ENCODE data around the gene FAF1. TPM values are rescaled to one million over a fixed set of nuclear protein-coding genes. Genes with fewer than 3 reads are reported as not detected.
"Not testable (repeated sequence)": the region's sequence is repeated elsewhere in the genome, so short reads cannot be mapped to it uniquely, and the experiment has no call there.

FAF1 gene
- total RNA-seq, 1 donor from 2014 or later, result 46.4 TPM

DNA sequence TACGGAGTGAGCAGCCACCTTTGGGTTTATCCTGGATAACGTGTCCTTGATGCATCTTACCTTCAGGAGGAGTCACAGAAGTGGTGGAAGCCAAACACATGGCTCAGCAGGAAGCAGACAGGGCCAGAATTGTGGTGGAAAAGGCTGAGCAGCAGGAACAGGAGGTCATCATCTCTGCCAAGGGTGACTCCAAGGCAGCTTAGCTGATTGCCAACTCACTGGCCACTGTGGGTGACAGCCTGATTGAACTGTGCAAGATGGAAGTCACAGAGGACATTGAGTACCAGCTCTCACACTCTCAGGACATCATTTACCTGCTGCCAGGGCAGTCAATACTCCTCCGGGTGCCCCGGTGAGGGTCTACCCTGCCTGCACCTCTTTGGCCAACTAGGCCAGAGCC is 179.3 kb downstream of the FAF1 start:
- Histone ChIP-seq H3K4me3 (no peak overlapping the region), H3K27me3 (no peaks in the 10 kb centered on the region), H3K36me3 (peaks cover 8% of the 10 kb centered on the region), H3K27ac (no peak overlapping the region), H3K4me1 (no peaks in the 10 kb centered on the region), H3K9me3 (no peaks in the 10 kb centered on the region)
- DNase-seq (no peak), ATAC-seq (no peak)
- intact Hi-C loops (cut with DNase I), result loop anchor here (5.0 kb wide), 1 partner anchor 407 kb away; no protein-coding TSS in a partner anchor
- TF ChIP-seq, protein P1, sequence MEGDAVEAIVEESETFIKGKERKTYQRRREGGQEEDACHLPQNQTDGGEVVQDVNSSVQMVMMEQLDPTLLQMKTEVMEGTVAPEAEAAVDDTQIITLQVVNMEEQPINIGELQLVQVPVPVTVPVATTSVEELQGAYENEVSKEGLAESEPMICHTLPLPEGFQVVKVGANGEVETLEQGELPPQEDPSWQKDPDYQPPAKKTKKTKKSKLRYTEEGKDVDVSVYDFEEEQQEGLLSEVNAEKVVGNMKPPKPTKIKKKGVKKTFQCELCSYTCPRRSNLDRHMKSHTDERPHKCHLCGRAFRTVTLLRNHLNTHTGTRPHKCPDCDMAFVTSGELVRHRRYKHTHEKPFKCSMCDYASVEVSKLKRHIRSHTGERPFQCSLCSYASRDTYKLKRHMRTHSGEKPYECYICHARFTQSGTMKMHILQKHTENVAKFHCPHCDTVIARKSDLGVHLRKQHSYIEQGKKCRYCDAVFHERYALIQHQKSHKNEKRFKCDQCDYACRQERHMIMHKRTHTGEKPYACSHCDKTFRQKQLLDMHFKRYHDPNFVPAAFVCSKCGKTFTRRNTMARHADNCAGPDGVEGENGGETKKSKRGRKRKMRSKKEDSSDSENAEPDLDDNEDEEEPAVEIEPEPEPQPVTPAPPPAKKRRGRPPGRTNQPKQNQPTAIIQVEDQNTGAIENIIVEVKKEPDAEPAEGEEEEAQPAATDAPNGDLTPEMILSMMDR (IDR thresholded peaks at IDR 0.05), result no peak

DNA sequence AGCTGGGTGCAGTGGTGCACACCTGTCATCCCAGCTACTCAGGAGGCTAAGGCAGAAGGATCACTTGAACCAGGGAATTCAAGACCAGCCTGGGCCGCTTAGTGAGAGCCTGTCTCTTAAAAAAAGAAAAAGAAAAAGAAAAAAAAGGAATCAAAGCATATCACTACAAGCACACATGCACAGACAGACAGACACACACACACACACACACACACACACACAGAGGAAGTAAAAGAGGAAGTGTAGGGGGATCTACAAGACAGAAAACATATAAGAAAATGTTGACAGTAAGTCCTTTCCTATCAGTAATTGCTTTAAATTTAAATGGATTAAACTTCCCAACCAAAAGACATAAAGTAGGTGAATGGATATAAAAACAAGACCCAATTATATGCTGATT is 180.3 kb downstream of the FAF1 start:
- no peak for DNase-seq
- Histone ChIP-seq H3K36me3 (peaks cover 8% of the 10 kb centered on the region), H3K4me3 (no peak overlapping the region), H3K4me1 (no peaks in the 10 kb centered on the region), H3K9me3 (no peaks in the 10 kb centered on the region), H3K27me3 (no peaks in the 10 kb centered on the region), H3K27ac (no peak overlapping the region)
- no peak for ATAC-seq
- TF ChIP-seq, protein P1 (IDR thresholded peaks at IDR 0.05), result no peak
- intact Hi-C loops (cut with DNase I), result loop anchor here (5.0 to 10.0 kb wide), 2 partner anchors 265 to 408 kb away; no protein-coding TSS in a partner anchor

DNA sequence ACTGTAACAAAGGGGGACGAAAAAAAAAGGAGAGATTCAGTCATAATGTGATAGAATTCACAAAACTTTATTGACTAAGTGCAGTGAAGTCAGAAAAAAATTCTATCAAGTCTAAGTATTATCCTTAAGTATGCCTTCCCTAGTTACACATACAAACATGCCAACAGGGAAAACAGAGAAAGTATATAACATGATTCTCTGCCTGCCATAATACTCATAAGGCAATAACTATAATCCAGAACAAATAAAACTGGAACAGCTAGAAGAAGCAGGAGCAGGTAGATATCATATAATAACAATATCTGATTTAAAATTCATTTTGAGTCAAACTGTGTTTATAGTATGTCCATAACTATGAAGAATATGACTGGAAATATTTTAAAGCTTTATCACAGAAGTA is 184.3 kb downstream of the FAF1 start:
- Histone ChIP-seq H3K4me1 (no peaks in the 10 kb centered on the region), H3K27me3 (no peaks in the 10 kb centered on the region), H3K4me3 (no peak overlapping the region), H3K27ac (no peak overlapping the region), H3K9me3 (no peaks in the 10 kb centered on the region), H3K36me3 (peaks cover 8% of the 10 kb centered on the region)
- DNase-seq (no peak), ATAC-seq (no peak)
- intact Hi-C loops (cut with DNase I), result loop anchor here (10.0 kb wide), 1 partner anchor 269 kb away; no protein-coding TSS in a partner anchor
- TF ChIP-seq, protein P1 (IDR thresholded peaks at IDR 0.05), result no peak

DNA sequence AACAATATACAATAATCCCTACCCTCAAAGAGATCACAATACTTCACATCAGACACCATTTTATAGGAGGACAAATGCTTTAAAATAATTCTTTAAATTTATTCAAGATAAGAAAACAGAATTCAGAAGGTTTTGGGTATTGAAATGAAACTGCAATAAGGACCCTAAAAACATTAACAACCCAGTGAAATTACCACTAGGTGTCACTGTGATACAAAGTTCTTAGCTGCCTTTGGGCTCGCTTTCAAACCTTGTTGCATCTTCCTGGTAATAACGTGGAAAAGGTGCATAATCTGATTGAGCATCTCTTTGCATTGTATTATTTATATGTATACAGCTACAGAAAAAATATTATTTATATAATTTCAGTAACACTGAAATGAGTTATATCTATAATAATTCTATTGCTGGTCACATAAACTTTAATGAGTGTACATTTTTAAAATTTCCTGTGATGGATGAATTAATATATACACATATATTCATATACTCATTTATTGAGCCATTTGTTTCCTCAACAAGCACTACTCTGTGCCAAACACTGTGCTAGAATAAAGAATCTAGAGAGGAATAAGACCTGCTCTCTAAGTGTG is 185.2 kb downstream of the FAF1 start:
- intact Hi-C loops (cut with DNase I), result loop anchor here (10.0 kb wide), 1 partner anchor 270 kb away; no protein-coding TSS in a partner anchor

DNA sequence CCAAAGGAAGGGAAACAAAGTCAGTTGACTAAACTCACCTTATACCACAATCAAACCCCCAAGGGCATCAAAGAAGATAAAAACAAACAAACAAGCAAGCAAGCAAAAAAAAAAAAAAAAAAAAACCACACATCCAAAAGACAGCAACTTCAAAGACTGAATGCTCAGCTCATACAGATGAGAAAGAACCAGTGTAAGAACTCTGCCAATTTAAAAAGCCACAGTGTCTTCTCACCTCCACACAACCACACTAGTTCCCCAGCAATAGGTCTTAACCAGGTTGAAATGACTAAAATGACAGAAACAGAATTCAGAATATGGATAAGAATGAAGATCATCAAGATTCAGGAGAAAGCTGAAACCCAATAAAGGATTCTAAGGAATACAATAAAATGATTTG is 193.4 kb downstream of the FAF1 start:
- no peak for DNase-seq
- TF ChIP-seq, protein P1 (IDR thresholded peaks at IDR 0.05), result no peak
- no peak overlapping the region for H3K27ac ChIP-seq
- intact Hi-C loops (cut with DNase I), result no loop called here
- H3K4me1 ChIP-seq, result no peaks in the 10 kb centered on the region
- no peak overlapping the region for H3K4me3 ChIP-seq
- no peak for ATAC-seq
- H3K36me3 ChIP-seq, result no peaks in the 10 kb centered on the region
- no peaks in the 10 kb centered on the region for H3K9me3 ChIP-seq
- no peaks in the 10 kb centered on the region for H3K27me3 ChIP-seq

More for the DNA sequence above, 185.2 kb downstream of the FAF1 start:
- TF ChIP-seq, protein P1 (IDR thresholded peaks at IDR 0.05), result peak; percentile 78
- no peak for DNase-seq
- Histone ChIP-seq H3K27ac (no peak overlapping the region), H3K36me3 (no peaks in the 10 kb centered on the region), H3K4me3 (no peak overlapping the region), H3K4me1 (no peaks in the 10 kb centered on the region), H3K9me3 (no peaks in the 10 kb centered on the region), H3K27me3 (no peaks in the 10 kb centered on the region)
- ATAC-seq, result peak; percentile 70

DNA sequence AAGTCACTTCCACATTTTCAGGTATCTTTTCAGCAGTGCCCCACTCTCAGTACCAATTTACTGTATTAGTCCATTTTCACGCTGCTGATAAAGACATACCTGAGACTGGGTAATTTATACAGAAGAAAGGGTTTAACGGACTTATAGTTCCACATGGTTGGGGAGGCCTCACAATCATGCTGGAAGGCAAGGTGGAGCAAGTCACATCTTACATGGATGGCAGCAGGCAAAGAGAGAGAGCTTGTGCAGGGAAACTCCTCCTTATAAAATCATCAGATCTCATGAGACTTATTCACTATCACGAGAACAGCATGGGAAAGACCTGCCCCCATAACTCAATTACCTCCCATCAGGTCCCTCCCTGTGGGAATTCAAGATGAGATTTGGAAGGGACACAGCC is 203.5 kb downstream of the FAF1 start:
- ATAC-seq; intact Hi-C loops (cut with DNase I); H3K9me3 ChIP-seq: not testable (repeated sequence)

DNA sequence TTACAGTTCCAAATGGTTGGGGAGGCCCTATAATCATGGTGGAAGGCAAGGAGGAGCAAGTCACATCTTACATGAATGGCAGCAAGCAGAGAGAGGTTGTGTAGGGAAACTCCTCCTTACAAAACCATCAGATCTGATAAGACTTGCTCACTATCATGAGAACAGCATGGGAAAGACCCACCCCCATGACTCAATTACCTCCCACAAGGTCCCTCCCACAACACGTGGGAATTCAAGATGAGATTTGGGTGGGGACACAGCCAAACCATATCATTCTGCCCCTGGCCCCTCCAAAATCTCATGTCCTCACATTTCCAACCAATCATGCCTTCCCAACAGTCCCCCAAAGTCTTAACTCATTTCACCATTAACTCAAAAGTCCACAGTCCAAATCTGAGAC is 205.3 kb downstream of the FAF1 start:
- H3K36me3 ChIP-seq; H3K4me1 ChIP-seq; intact Hi-C loops (cut with DNase I); ATAC-seq; H3K4me3 ChIP-seq; H3K27me3 ChIP-seq; H3K9me3 ChIP-seq; H3K27ac ChIP-seq; DNase-seq: not testable (repeated sequence)

More for the DNA sequence above, 203.5 kb downstream of the FAF1 start:
- H3K4me1 ChIP-seq, H3K27ac ChIP-seq, H3K27me3 ChIP-seq, DNase-seq, H3K36me3 ChIP-seq, H3K4me3 ChIP-seq: not testable (repeated sequence)
